HEK293 (cell line): Measurements from ENCODE around the gene PIGQ.

ENCODE experiments used
- KLF10 ChIP-seq: fragments of 450-650 bp; IDR thresholded peaks from 2 replicates; pipeline ENCODE4 v1.5.1; 2018; ENCODE audit warnings: missing biosample characterization, mild to moderate bottlenecking, missing genetic modification characterization
- TCF7L2 ChIP-seq: IDR thresholded peaks from 2 replicates; pipeline ENCODE4 v1.6.1; 2011; ENCODE audit warnings: low read depth, mild to moderate bottlenecking, inconsistent platforms, low read length, moderate library complexity, borderline replicate concordance
- ZNF146 ChIP-seq: fragments of 450-650 bp; formaldehyde crosslinking; IDR thresholded peaks from 2 replicates; pipeline ENCODE4 v1.5.1; 2016; ENCODE audit warnings: missing biosample characterization, missing genetic modification characterization
- ZNF48 ChIP-seq: fragments of 450-650 bp; formaldehyde crosslinking; IDR thresholded peaks from 2 replicates; pipeline ENCODE4 v1.5.1; 2016; ENCODE audit warnings: missing biosample characterization, missing genetic modification characterization
- ZNF544 ChIP-seq: fragments of 450-650 bp; formaldehyde crosslinking; IDR thresholded peaks from 2 replicates; pipeline ENCODE4 v1.5.0; 2017; ENCODE audit warnings: missing biosample characterization, missing genetic modification characterization
- ZNF561 ChIP-seq: fragments of 450-650 bp; IDR thresholded peaks from 2 replicates; pipeline ENCODE4 v1.5.1; 2018; ENCODE audit warnings: missing biosample characterization, missing genetic modification characterization, borderline replicate concordance
- ZNF843 ChIP-seq: fragments of 450-650 bp; formaldehyde crosslinking; IDR thresholded peaks from 2 replicates; pipeline ENCODE4 v1.5.1; 2016; ENCODE audit warnings: missing biosample characterization, missing genetic modification characterization
- TF ChIP-seq, protein P1 (sequence below): fragments of 450-650 bp; formaldehyde crosslinking; IDR thresholded peaks from 2 replicates; pipeline ENCODE4 v1.5.1; 2016; ENCODE audit warnings: missing biosample characterization, missing genetic modification characterization
- TF ChIP-seq, protein P2 (sequence below): fragments of 450-650 bp; formaldehyde crosslinking; IDR thresholded peaks from 2 replicates; pipeline ENCODE4 v1.5.1; 2016; ENCODE audit warnings: missing biosample characterization, missing genetic modification characterization

- TF ChIP-seq ZNF843 (tag by site-specific recombination) (no peak), ZNF561 (tag by site-specific recombination) (no peak), ZNF544 (tag by site-specific recombination) (no peak), ZNF146 (tag by site-specific recombination) (no peak), TCF7L2 (no peak), ZNF48 (no peak), KLF10 (tag by site-specific recombination) (no peak)
- TF ChIP-seq, protein P1, sequence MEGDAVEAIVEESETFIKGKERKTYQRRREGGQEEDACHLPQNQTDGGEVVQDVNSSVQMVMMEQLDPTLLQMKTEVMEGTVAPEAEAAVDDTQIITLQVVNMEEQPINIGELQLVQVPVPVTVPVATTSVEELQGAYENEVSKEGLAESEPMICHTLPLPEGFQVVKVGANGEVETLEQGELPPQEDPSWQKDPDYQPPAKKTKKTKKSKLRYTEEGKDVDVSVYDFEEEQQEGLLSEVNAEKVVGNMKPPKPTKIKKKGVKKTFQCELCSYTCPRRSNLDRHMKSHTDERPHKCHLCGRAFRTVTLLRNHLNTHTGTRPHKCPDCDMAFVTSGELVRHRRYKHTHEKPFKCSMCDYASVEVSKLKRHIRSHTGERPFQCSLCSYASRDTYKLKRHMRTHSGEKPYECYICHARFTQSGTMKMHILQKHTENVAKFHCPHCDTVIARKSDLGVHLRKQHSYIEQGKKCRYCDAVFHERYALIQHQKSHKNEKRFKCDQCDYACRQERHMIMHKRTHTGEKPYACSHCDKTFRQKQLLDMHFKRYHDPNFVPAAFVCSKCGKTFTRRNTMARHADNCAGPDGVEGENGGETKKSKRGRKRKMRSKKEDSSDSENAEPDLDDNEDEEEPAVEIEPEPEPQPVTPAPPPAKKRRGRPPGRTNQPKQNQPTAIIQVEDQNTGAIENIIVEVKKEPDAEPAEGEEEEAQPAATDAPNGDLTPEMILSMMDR = no peak
- TF ChIP-seq, protein P2, sequence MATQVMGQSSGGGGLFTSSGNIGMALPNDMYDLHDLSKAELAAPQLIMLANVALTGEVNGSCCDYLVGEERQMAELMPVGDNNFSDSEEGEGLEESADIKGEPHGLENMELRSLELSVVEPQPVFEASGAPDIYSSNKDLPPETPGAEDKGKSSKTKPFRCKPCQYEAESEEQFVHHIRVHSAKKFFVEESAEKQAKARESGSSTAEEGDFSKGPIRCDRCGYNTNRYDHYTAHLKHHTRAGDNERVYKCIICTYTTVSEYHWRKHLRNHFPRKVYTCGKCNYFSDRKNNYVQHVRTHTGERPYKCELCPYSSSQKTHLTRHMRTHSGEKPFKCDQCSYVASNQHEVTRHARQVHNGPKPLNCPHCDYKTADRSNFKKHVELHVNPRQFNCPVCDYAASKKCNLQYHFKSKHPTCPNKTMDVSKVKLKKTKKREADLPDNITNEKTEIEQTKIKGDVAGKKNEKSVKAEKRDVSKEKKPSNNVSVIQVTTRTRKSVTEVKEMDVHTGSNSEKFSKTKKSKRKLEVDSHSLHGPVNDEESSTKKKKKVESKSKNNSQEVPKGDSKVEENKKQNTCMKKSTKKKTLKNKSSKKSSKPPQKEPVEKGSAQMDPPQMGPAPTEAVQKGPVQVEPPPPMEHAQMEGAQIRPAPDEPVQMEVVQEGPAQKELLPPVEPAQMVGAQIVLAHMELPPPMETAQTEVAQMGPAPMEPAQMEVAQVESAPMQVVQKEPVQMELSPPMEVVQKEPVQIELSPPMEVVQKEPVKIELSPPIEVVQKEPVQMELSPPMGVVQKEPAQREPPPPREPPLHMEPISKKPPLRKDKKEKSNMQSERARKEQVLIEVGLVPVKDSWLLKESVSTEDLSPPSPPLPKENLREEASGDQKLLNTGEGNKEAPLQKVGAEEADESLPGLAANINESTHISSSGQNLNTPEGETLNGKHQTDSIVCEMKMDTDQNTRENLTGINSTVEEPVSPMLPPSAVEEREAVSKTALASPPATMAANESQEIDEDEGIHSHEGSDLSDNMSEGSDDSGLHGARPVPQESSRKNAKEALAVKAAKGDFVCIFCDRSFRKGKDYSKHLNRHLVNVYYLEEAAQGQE (tag by site-specific recombination) = no peak
These were observed 51.1 kb downstream of the PIGQ start for GRCh38 chr16:620700-621525.
